HG03039 (cell line): ENCODE data around the gene RBKS.

Source experiments
- ATAC-seq: cut with Tn5 transposase; IDR thresholded peaks from one replicate; pipeline ENCODE4 v1.9.1; 2021; ENCODE audit warnings: mild to moderate bottlenecking, moderate library complexity; ENCODE audit not compliant: unreplicated experiment

The RBKS gene

DNA sequence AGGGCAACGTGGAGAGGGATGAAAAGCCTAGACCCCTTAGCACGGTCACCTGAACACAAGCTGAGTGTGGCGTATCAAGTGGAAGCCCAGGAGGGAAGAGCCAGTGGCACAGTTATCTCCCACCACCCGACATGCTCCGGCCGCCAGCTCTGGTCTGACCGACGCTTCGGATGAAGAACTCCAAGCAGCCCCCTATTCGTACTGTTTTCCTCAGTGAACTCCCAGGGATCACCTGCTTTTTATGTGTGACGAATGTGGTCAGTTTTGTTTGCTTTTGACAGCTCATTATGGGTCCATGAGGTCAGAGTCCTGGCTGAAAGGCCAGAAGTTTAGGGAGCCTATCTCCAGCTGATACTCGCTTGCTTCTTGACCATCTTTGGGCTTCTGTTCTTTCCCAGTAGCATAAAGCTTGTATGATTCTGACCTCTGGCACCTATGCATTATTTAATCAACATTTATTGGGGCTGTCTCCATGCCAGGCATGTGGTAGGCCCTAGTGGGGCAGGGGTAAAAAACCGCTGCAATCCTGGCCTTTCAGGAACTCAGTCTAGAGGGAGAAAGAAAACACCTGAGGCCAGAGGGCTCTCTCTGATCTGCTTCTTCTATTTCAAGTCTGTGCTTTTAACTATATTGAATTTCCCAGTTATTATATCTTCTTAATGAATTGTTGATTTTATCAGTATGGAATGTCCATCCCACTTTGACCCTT, 151.7 kb downstream of the RBKS start:
- ATAC-seq, result no peak

DNA sequence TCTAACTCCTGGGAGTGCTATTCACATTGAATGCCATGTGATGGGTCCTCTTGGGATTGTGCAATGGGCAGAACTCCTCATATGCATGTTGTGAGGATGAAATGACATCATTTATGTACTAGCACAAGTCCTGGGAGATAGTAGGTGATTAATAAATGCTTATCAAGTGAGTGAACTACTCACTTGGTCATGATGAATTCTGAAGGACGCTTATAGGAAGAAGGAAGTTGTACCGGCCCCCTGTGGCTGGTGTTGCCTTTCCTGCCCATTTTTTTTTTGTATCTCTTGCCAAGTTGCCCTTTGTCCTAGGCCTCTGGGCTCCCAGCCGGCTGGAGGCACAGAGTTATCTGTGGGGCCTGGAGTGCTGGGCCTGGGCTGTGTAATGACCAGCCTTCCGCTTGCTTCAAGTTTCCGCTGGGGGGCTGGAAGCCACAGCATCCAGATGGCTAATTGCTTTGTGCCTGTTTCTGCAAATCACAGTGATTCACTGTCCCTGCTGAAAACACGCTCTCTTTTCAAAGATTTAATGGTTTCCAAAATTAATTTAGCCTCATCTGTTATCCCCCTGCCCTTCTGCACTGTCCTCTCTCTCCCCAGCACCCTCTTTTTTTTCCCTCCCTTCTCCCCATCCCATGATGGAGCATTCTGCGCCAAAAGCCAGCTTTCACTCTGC, 152.4 kb downstream of the RBKS start:
- no peak for ATAC-seq

DNA sequence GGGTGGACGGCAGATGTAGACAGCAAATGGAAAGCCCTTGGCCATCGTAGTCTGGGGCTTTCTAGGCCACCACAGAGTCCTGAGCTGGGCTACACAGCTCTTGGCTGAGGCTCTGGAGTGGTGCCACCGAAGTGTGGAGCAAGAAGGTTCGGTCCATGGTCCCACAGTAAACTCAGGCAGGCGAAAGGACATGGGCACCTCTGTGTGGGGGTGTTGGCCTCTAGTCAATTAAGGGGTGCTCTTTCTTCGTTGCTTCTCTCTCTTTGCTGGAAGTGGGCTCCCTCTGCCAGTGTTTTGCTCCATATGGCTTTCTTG, 153.3 kb downstream of the RBKS start:
- no peak for ATAC-seq

DNA sequence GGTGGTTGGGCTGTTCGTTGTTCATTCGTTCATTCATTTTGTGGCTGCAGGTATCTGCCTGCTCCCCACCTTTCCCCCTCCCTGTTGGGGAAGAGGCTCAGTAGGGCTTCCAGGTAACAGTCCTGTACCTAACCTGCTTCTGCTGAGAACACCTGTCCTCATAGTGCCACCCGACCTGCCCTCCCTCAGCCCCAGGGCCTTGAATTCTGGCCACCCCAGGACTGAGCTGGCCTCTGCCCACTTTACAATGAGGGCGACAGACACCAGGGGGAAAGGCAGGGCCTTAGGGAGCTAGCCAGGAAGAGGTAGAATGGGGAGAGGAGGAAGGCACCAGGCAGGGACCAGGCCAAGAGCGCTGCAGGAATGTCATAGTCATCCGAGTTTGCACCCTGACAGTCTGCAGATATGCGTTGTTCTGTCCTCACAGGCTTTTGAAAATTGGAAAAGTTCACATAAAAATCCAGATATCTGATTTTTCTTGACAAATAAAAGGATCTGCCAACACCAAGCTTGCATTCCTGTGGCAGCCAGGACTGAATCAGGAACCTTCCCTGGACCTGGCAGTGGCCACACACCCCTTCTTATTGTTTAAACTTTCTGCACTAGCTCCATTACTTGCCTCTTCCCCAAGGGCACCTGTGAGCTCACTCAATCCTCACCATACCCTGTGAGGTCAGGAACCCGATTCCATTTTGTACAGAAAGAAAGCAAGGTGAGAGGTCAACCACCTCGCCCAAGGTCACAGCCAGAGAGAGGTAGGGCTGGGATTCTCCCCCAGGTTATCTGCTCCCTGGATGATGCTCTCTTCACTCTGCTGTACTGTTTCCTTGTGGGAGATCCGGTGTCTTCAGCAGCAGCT, 153.9 kb downstream of the RBKS start:
- ATAC-seq, result no peak

DNA sequence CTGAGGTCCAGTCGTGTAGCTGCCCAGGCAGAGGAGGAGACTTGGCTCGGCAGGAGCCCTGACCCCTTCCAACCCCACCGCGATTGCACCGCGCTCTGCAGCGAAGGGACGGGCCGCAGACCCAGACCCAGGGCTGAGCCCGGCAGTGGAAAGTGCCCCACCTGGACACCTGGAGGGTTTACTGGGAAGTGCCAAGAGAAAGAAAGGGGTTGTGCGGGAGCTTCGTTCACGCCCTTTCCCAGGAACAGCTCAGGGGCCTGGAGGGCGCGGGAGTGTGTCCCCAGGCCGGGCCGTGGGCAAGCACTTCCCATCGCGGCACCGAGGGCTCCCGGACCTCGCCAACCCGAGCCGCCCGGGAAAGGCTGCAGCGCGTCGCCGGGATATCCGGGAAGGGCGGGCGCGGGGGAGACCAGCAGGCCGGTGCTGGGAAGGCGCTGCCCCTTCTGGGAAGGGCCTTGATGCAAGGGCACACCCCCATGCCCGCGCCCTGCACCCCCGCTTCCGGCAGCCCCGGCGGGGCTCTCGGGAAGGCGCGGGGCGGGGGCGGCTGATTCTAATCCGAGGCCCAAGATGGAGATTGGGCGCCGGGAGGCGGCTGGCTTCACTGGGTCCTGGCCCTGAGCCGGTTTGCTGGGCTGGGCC, 154.8 kb downstream of the RBKS start:
- ATAC-seq, result no peak

DNA sequence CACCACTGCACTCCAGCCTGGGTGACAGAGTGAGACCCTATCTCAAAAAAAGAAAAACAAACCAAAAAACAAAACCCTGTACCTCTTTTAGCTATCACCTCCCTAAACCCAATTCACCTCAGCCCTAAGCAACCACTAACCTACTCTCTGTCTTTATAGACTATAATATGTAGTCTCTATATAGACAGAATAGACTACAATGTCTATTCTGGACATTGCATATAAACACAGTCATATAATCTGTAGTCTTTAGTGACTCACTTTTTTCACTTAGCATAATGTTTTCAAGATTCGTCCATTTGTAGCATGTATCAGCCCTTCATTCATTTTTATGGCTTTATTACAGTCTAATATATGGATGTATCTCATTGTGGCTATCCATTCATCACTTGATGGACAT, 155.9 kb downstream of the RBKS start:
- ATAC-seq, result no peak
